BJ (cell line): Measurements from ENCODE around the gene KIF1A. TPM values are rescaled to one million over a fixed set of nuclear protein-coding genes. Genes with fewer than 3 reads are reported as not detected.
A peak's percentile ranks its signal among the peaks of the same experiment; 100 is the strongest.

ENCODE experiments used
- CTCF ChIA-PET: fragments of 350-600 bp; formaldehyde crosslinking; extraction: SDS; loops from one replicate; lab custom pipeline; 2021; ENCODE audit warnings: antibody characterized with exemption, inconsistent platforms; lab: Yijun Ruan, JAX
- POLR2A ChIA-PET: fragments of 300-600 bp; sonication (Branson Sonifier 250); formaldehyde crosslinking; extraction: SDS; loops from one replicate; lab custom pipeline; 2021; ENCODE audit warnings: antibody characterized with exemption; lab: Charles Lee
- DNase-seq: peaks from one replicate; pipeline ENCODE4 v3.0.0-alpha.2; 2011; ENCODE audit warnings: low read depth
- H3K27me3 ChIP-seq: 2 replicates; pipeline ENCODE4 v1.6.0; 2011; ENCODE audit warnings: low read length; ENCODE audit not compliant: control insufficient read depth, insufficient read depth
- H3K36me3 ChIP-seq: 2 replicates; pipeline ENCODE4 v1.5.1; 2011; ENCODE audit warnings: low read length; ENCODE audit not compliant: control insufficient read depth, insufficient read depth
- H3K4me3 ChIP-seq: 2 replicates; pipeline ENCODE4 v1.5.1; 2011; ENCODE audit warnings: low read depth, mild to moderate bottlenecking, control low read depth, low read length
- CTCF ChIP-seq: IDR thresholded peaks from 2 replicates; pipeline ENCODE4 v1.5.1; 2011; ENCODE audit warnings: low read depth, mild to moderate bottlenecking, control low read depth, inconsistent platforms, low read length, moderate library complexity; ENCODE audit not compliant: insufficient read depth
- polyA minus RNA-seq: library from RNA; depleted of rRNA, polyadenylated mRNA; stranded (reverse); fragments of >200 nt; gene quantifications from 2 replicates; pipeline ENCODE4 v1.2.3, GENCODE V29; 2011; rRNA and poly(A)+ RNA removed
- polyA plus RNA-seq: library from polyadenylated mRNA; depleted of rRNA; stranded (reverse); fragments of >200 nt; gene quantifications from 2 replicates; pipeline ENCODE4 v1.2.3, GENCODE V29; 2011; rRNA removed

The KIF1A gene
- 0.01 TPM in 1 of 2 replicates, not detected in the other for polyA plus RNA-seq
- not detected in 2 replicates for polyA minus RNA-seq

- POLR2A ChIA-PET: no interaction called here
- peaks cover 35% of the 10 kb centered on the region for H3K27me3 ChIP-seq
- CTCF ChIA-PET: interaction anchor here (1.1 kb wide), 1 partner anchor 17 kb away, joined by 3 read pairs; no protein-coding TSS in a partner anchor
- no peak within 1 kb of the TSS for H3K4me3 ChIP-seq
- H3K36me3 ChIP-seq: no peaks in the 10 kb centered on the region
- no peak for TF ChIP-seq CTCF
- DNase-seq: no peak
These were observed at the start of gene KIF1A for GRCh38 chr2:240819858-240820606. KIF1A (minus strand) TSS chr2:240820219; CDS start chr2:240797752, 22,467 bp downstream.

GRCh38 chr2:240869109-240869955 is 49.3 kb upstream of the KIF1A start:
- POLR2A ChIA-PET: no interaction called here
- Histone ChIP-seq H3K27me3 (peaks cover 2% of the 10 kb centered on the region; the same call in 1 of the 2 replicates), H3K36me3 (no peaks in the 10 kb centered on the region), H3K4me3 (no peak overlapping the region)
- CTCF ChIA-PET: interaction anchor here (1.0 kb wide), 1 partner anchor 18 kb away, joined by 3 read pairs; no protein-coding TSS in a partner anchor
- TF ChIP-seq CTCF: no peak
- DNase-seq: no peak

GRCh38 chr2:240868286-240869108 is 48.5 kb upstream of the KIF1A start, which contains the start of gene AGXT:
AGXT (plus strand) TSS chr2:240868824; CDS start chr2:240868866, 42 bp downstream.
- Histone ChIP-seq H3K36me3 (no peaks in the 10 kb centered on the region), H3K4me3 (no peak within 1 kb of the TSS), H3K27me3 (peaks cover 4% of the 10 kb centered on the region)
- no peak for TF ChIP-seq CTCF
- peak; percentile 14 for DNase-seq
- ChIA-PET POLR2A (no interaction called here), CTCF (interaction anchor here (4.1 kb wide), 1 partner anchor 17 kb away, joined by 17 read pairs; no protein-coding TSS in a partner anchor)

GRCh38 chr2:240865391-240865790 is 45.4 kb upstream of the KIF1A start:
- no peak for DNase-seq
- no peak for TF ChIP-seq CTCF
- H3K27me3 ChIP-seq: peaks cover 6% of the 10 kb centered on the region
- H3K36me3 ChIP-seq: no peaks in the 10 kb centered on the region
- H3K4me3 ChIP-seq: no peak overlapping the region
- ChIA-PET POLR2A (no interaction called here), CTCF (interaction anchor here (4.1 kb wide), 1 partner anchor 14 kb away, joined by 17 read pairs; no protein-coding TSS in a partner anchor)
